Muscle of leg (tissue), 11 donors: ENCODE results near the gene CRCP. TPM values are rescaled to one million over a fixed set of nuclear protein-coding genes. Genes with fewer than 3 reads are reported as not detected.
"Not testable (repeated sequence)": the region's sequence is repeated elsewhere in the genome, so short reads cannot be mapped to it uniquely, and the experiment has no call there.

Experiments
- DNase-seq: peaks from one replicate; pipeline ENCODE4 v3.0.0; 2013
- H3K27ac ChIP-seq: one replicate; pipeline ENCODE4 v1.5.1; 2013; ENCODE audit warnings: mild to moderate bottlenecking, low read length, control low read depth
- H3K27me3 ChIP-seq: one replicate; pipeline ENCODE4 v1.6.1; 2013; ENCODE audit warnings: low read length; ENCODE audit not compliant: control insufficient read depth, insufficient read depth
- H3K36me3 ChIP-seq: one replicate; pipeline ENCODE4 v1.6.1; 2013; ENCODE audit warnings: low read length; ENCODE audit not compliant: control insufficient read depth, insufficient read depth
- H3K4me1 ChIP-seq: one replicate; pipeline ENCODE4 v1.6.1; 2013; ENCODE audit warnings: low read length; ENCODE audit not compliant: control insufficient read depth, insufficient read depth
- H3K4me3 ChIP-seq: one replicate; pipeline ENCODE4 v1.5.1; 2013; ENCODE audit warnings: low read length, control low read depth
- H3K9me3 ChIP-seq: replicated peaks from 2 replicates; pipeline ENCODE4 v1.6.1; 2013; ENCODE audit warnings: low read depth, low read length; ENCODE audit not compliant: control insufficient read depth
- WGBS: methylation state at CpG from one replicate; pipeline ENCODE4 v1.1.5; 2013; ENCODE audit warnings: missing lambda C conversion rate; ENCODE audit not compliant: insufficient coverage; 5-methylcytosine and 5-hydroxymethylcytosine counted together
- polyA plus RNA-seq, 8 donors: library from polyadenylated mRNA; unstranded; fragments of 120-200 nt; gene quantifications; one replicate each; pipeline versions ENCODE4 v1.2.1 to v1.2.3, GENCODE V29; 2013; ENCODE audit warnings: inconsistent platforms in 1 of 8, low replicate concordance in 1 of 8; ENCODE audit not compliant: insufficient read length in 8 of 8, insufficient read depth in 1 of 8
- total RNA-seq: library from RNA; stranded (reverse); fragments of 120-200 nt; gene quantifications from one replicate; pipeline ENCODE4 v1.2.4, GENCODE V29; 2013

Gene CRCP
- total and polyA plus RNA-seq, 9 donors: 19.1 to 25.2 (median 21.7) TPM

DNA sequence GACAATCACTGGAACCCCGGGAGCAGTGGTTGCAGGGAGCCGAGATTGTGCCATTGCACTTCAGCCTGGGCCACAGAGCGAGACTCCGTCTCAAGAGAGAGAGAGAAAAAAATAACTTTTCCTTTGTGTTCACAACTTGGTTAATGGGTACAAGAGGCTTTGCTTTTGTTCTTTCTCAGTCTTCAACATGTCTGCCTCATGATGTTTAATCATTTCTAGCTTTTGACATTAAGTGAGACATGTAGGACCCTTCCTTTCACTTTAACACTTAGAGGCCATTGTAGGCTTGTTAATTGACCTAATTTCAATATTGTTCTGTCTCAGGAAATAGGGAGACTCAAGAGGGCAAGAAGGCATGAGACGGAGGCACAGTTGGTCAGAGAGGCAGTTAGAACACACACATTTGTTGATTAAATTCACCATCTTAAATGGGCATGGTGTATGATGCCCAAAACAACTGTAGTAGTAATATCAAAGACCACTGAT is 9.3 kb upstream of the CRCP start:
- 76% methylated on average over 2 of the region's 5 CpGs for WGBS
- no peak overlapping the region for H3K27ac ChIP-seq

DNA sequence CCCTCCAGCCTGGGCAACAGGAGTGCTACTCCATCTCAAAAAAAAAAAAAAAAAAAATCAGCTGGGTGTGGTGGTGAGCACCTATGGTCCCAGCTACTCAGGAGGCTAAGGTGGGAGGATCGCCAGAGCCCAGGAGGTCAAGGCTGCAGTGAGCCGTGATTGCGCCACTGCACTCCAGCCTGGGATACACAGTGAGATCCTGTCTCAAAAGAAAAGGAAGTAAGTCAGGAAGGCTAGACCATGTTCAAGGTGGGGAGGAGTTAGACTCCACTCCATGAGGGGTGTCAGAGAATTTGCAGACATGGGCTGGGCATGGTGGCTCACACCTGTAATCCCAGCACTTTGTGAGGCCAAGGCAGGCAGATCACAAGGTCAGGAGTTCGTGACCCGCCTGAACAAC is 6.2 kb upstream of the CRCP start:
- H3K27me3 ChIP-seq, H3K9me3 ChIP-seq, H3K27ac ChIP-seq, DNase-seq, H3K4me3 ChIP-seq, H3K36me3 ChIP-seq, H3K4me1 ChIP-seq: not testable (repeated sequence)
- WGBS: 89% methylated on average over 3 of the region's 5 CpGs

More for the DNA sequence above, 9.3 kb upstream of the CRCP start:
- H3K36me3 ChIP-seq: no peaks in the 10 kb centered on the region
- no peaks in the 10 kb centered on the region for H3K27me3 ChIP-seq
- no peaks in the 10 kb centered on the region for H3K9me3 ChIP-seq
- DNase-seq: no peak
- no peak overlapping the region for H3K4me3 ChIP-seq
- H3K4me1 ChIP-seq: no peaks in the 10 kb centered on the region

- no peak overlapping the region for H3K27ac ChIP-seq
- WGBS: 43% methylated on average over 4 of the region's 9 CpGs
- peaks cover 6% of the 10 kb centered on the region for H3K4me1 ChIP-seq
- H3K36me3 ChIP-seq: no peaks in the 10 kb centered on the region
- no peak for DNase-seq
- no peaks in the 10 kb centered on the region for H3K9me3 ChIP-seq
- no peak overlapping the region for H3K4me3 ChIP-seq
- no peaks in the 10 kb centered on the region for H3K27me3 ChIP-seq
Measured at GRCh38 chr7:66110856-66111255, 3.8 kb upstream of the CRCP start.

DNA sequence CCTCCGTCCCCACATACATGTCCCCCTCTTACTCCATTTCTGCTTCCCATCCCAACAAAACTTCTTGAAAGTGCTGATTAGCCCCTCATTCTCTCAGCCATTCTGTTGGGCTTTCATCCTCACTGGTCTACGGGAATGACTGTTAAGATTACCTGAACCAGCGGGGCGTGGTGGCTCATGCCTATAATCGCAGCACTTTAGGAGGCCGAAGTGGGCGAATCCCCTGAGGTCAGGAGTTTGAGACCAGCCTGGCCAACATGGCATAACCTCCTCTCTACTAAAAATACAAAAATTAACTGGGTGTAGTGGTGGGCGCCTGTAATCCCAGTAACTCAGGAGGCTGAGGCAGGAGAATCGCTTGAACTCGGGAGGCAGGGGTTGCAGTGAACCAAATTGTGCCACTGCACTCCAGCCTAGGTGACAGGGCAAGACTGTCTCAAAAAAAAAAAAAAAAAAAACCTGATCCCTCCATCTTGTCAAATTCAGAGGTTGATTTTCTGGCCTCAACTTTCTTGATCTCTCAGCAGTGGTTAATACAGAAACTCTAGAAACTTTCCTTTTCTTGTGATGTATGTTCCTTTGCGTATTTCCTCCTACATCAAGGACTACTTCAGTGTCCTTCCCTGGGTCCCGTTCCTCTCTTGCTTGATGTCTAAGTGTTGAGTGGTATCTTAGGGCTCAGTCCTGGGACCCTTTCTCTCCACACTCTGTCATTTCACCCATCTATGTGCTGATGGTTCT is 2.2 kb downstream of the CRCP start:
- DNase-seq, H3K4me1 ChIP-seq, H3K4me3 ChIP-seq, H3K36me3 ChIP-seq, H3K27me3 ChIP-seq, H3K9me3 ChIP-seq, H3K27ac ChIP-seq: not testable (repeated sequence)
- WGBS: 92% methylated on average over 5 of the region's 12 CpGs

GRCh38 chr7:66118603-66119002 is 4.0 kb downstream of the CRCP start:
- Histone ChIP-seq H3K27me3 (no peaks in the 10 kb centered on the region), H3K4me1 (peaks cover 9% of the 10 kb centered on the region), H3K4me3 (no peak overlapping the region), H3K9me3 (no peaks in the 10 kb centered on the region), H3K27ac (no peak overlapping the region), H3K36me3 (no peaks in the 10 kb centered on the region)
- no peak for DNase-seq
- WGBS: 80% methylated on average over 1 of the region's 3 CpGs

DNA sequence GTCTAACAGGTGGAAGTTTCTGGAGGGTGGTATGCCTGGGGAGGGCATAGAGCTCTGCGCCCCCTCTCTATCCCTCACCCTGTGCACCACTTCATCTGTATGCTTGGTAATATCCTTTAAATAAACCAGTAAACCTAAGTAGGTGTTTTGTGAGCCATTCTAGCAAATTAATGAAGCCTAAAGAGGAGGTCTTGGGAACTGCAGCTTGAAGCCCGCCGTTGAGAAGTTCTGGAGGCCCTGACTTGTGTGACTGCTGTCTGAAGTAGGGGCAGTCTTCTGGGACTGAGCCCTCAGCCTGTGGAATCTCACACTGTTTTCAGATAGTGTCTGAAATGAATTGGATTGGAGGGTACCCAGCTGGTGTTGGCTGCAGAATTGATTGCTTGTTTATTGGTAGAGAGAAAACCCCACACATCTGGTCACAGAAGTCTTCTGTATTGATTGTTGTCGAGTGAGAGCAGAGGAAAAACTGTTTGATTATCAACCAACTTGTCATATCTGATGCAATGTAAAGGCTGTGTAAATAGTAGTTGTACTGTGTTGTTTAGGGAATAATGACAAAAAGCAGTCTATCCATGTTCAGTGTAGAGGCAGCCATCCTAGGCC is 4.7 kb downstream of the CRCP start:
- DNase-seq: no peak
- H3K36me3 ChIP-seq: no peaks in the 10 kb centered on the region
- peaks cover 9% of the 10 kb centered on the region for H3K4me1 ChIP-seq
- no peaks in the 10 kb centered on the region for H3K27me3 ChIP-seq
- WGBS: 75% methylated on average over 2 of the region's 4 CpGs
- no peak overlapping the region for H3K27ac ChIP-seq
- no peaks in the 10 kb centered on the region for H3K9me3 ChIP-seq
- no peak overlapping the region for H3K4me3 ChIP-seq

- no peak for DNase-seq
- no peaks in the 10 kb centered on the region for H3K27me3 ChIP-seq
- no peaks in the 10 kb centered on the region for H3K36me3 ChIP-seq
- no peaks in the 10 kb centered on the region for H3K9me3 ChIP-seq
- WGBS: 88% methylated on average over 3 of the region's 9 CpGs
- no peak overlapping the region for H3K4me3 ChIP-seq
- H3K4me1 ChIP-seq: no peaks in the 10 kb centered on the region
- H3K27ac ChIP-seq: no peak overlapping the region
Measured at GRCh38 chr7:66123175-66123528, 8.5 kb downstream of the CRCP start.

GRCh38 chr7:66124569-66124861 is 9.9 kb downstream of the CRCP start:
- H3K4me1 ChIP-seq, H3K27me3 ChIP-seq, H3K9me3 ChIP-seq, H3K36me3 ChIP-seq, DNase-seq, H3K4me3 ChIP-seq, H3K27ac ChIP-seq: not testable (repeated sequence)
- no CpG with 5 or more reads among the region's 5 CpGs for WGBS

DNA sequence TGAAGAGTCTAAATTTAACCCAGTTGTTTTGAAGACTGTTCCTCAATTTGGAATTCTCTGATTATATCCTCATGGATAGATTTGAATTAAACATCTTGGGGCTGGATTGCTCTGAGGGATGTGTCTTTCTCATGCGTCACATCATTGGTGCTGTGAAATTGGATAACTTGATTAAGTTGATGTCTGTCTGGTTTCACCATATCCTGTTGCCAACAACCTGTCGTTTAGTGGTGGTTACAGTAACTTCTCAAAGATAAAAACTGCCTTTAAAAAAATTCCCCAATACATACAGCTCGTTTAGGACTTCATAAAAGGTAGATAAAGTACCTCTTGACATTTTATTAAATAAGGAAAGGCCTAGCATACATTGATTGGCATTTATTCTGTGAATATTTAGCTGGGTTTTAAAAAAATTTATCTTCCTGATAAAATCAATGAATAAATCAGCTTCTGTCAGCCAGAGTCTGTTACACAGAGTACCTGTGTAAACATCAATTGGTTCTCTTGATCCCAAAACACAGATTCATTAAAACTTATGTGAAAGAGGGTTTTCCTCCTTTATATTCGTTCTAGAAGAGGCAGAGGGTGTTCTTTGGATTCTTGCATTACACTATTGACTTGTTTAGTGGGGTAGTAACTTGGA is 10.5 kb downstream of the CRCP start:
- no peaks in the 10 kb centered on the region for H3K36me3 ChIP-seq
- H3K27ac ChIP-seq: no peak overlapping the region
- no peaks in the 10 kb centered on the region for H3K27me3 ChIP-seq
- no peaks in the 10 kb centered on the region for H3K4me1 ChIP-seq
- H3K9me3 ChIP-seq: no peaks in the 10 kb centered on the region
- H3K4me3 ChIP-seq: no peak overlapping the region
- WGBS: no CpG with 5 or more reads among the region's 4 CpGs
- DNase-seq: no peak

GRCh38 chr7:66125781-66126352 is 11.2 kb downstream of the CRCP start:
- not testable (repeated sequence) for H3K36me3 ChIP-seq, H3K9me3 ChIP-seq, H3K4me3 ChIP-seq, DNase-seq, H3K4me1 ChIP-seq, H3K27ac ChIP-seq, H3K27me3 ChIP-seq
- WGBS: 83% methylated on average over 5 of the region's 6 CpGs
